Heart right ventricle (tissue), 16 donors: ENCODE results near the gene CACNA1C. TPM values are rescaled to one million over a fixed set of nuclear protein-coding genes. Genes with fewer than 3 reads are reported as not detected.

Experiments used
- ATAC-seq, 8 donors: fragments of 200-7000 bp; cut with Tn5 transposase; one replicate each; pipeline ENCODE4 v1.9.1; 2020; ENCODE audit warnings: mild to moderate bottlenecking in 8 of 8, moderate library complexity in 8 of 8, moderate number of reproducible peaks in 1 of 8
- DNase-seq, 2 donors: peaks; one replicate each; pipeline ENCODE4 v3.0.0-alpha.2; 2020
- H3K27ac ChIP-seq, 10 donors: fragments of 200-600 bp; sonication (generic) in 2 of 10; one replicate each; pipeline versions ENCODE4 v1.5.0 to v1.8.0; 2020 to 2022; ENCODE audit warnings: mild to moderate bottlenecking in 3 of 10
- H3K27me3 ChIP-seq, 7 donors: fragments of 200-600 bp; one replicate each; pipeline ENCODE4 v1.8.0; 2021 to 2022; ENCODE audit warnings: mild to moderate bottlenecking in 2 of 7
- H3K36me3 ChIP-seq, 9 donors: fragments of 200-600 bp; sonication (generic) in 1 of 9; one replicate each; pipeline versions ENCODE4 v1.5.0 to v1.8.0; 2020 to 2022; ENCODE audit warnings: mild to moderate bottlenecking in 2 of 9
- H3K4me1 ChIP-seq, 9 donors: fragments of 200-600 bp; sonication (generic) in 1 of 9; one replicate each; pipeline versions ENCODE4 v1.5.0 to v1.8.0; 2020 to 2022; ENCODE audit warnings: mild to moderate bottlenecking in 4 of 9
- H3K4me3 ChIP-seq, 10 donors: fragments of 200-600 bp; sonication (generic) in 2 of 10; one replicate each; pipeline versions ENCODE4 v1.5.0 to v1.8.0; 2020 to 2022; ENCODE audit warnings: mild to moderate bottlenecking in 7 of 10, moderate library complexity in 2 of 10
- H3K9me3 ChIP-seq, 11 donors: fragments of 200-600 bp in 10 of 11; sonication (generic) in 2 of 11; one replicate each; pipeline versions ENCODE4 v1.5.0 to v1.8.0; 2013 to 2022; ENCODE audit warnings: mild to moderate bottlenecking in 2 of 11, control low read depth in 1 of 11, moderate library complexity in 1 of 11
- WGBS, 2 donors: extraction: QIAGEN DNeasy Blood & Tissue Kit; methylation state at CpG; one replicate each; pipeline ENCODE4 v1.1.7; 2013; ENCODE audit warnings: inconsistent platforms in 1 of 2; 5-methylcytosine and 5-hydroxymethylcytosine counted together
- intact Hi-C, 10 donors: fragments of 100-400 bp; cut with DNase I; formaldehyde crosslinking; loops; one replicate each; pipeline versions ENCODE4 v1.11.1 to v1.14.2; 2022
- polyA plus RNA-seq, 2 donors: library from polyadenylated mRNA; stranded (reverse); fragments of 200-250 nt; gene quantifications; one replicate each; pipeline ENCODE4 v1.2.3, GENCODE V29; 2013
- total RNA-seq, 10 donors: library from RNA; stranded (reverse); fragmentation: NEBNext Ultra II Directional in 3 of 10; extraction: Animal tissue kit (Norgen Biotek cat#: 25700) in 3 of 10; gene quantifications; one replicate each; pipeline versions ENCODE4 v1.2.1 to v1.2.4, GENCODE V29; 2021 to 2023
- TF ChIP-seq, protein P1 (sequence below), 9 donors: fragments of 200-600 bp; sonication (generic) in 2 of 9; IDR thresholded peaks; one replicate each; pipeline versions ENCODE4 v1.5.0 to v1.8.0; 2021 to 2022; ENCODE audit warnings: antibody characterized with exemption in 9 of 9, mild to moderate bottlenecking in 5 of 9, moderate library complexity in 1 of 9
- donor health status: Arrhythmogenic right ventricular cardiomyopathy.
- donor health status: ischemic (EF 13 %, LVEDD 7.1; RV severe dilation, severe dysfunction).
- donor health status: healthy with polysubstance abuse.
- donor health status: DM: no; HTN: yes; CAD: no.
- donor health status: DM: no; HTN: no; CAD: no.
- donor health status: ischemic (EF 25% LVEDD 6.9; RV normal size, moderate dysfunction).
- donor health status: ischemic (EF 25% LVEDD 5.7; RV mildly dilated, moderate dysfunction).
- donor health status: healthy.
- donor health status: DM: yes; HTN: yes; CAD: no.
- donor health status: Ischemic cardiomyopathy.
- donor health status: ischemic (EF 35%, LVEDD 5.7; RV mildly dilated, moderate dysfunction).
- donor health status: nonischemic (EF 11% LVEDD 7.7; RV severe dilation, severe dysfunction).
- donor health status: DM: yes; HTN: yes; CAD: no.
- donor health status: PGD.
- donor health status: ischemic (EF 29% LVEDD 5.4; RV normal size, mild dysfunction).
- donor health status: nonischemic (EF 23%, LVEDD 6.1; RV moderate dilation, normal function).

Gene CACNA1C
- total and polyA plus RNA-seq, 12 donors: 19.1 to 222 (median 183) TPM

DNA sequence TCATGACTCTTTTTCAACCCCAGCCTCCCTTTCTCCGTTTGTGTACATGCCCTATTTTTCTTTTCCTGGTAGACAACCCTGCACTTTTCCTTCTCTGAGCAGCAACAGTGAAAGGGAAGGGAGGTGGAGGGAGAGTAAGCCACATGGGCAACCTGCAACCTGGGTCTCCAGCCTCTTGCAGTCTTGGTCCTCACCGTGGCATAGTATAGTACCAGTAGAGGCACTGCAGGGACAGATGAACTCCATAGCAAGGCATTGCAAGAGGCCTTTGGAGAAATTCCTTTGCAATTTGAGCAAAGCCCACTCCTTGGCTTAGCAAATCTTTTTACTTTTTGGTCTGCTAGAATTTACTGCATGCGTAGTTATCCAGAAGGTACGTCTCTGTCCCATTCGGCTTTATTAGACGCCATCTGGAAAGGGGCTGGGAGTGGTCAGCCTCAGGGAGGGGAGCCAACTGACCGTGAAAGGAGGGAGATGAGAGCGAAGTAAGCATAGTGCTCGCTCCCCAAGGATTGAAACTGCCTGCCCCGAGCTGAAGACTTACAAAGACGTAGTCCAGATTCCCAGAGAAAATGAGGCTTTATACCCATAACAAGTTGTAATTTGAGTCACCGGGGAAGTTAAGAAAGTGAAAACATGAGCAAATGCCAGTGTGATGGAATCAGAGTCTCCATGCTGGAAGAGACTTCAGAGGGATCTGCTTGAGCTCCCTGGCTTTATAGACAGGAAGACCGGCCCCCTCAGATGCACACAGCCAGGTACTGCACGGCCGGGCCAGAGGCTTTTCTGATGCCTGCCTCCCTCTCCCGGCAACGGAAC lies 332.0 kb downstream of the CACNA1C start:
- Histone ChIP-seq H3K4me1 (peaks cover 17 to 87% (median 72%) of the 10 kb centered on the region in 9 donors), H3K27ac (peak overlapping the region; percentile 2 to 84 (median 66)), H3K4me3 (peak overlapping the region in 5 of 10 donors; percentile 4 to 28 (median 20)), H3K9me3 (no peaks in the 10 kb centered on the region), H3K36me3 (no peaks in the 10 kb centered on the region), H3K27me3 (no peaks in the 10 kb centered on the region)
- intact Hi-C loops: loop anchor here in 3 of 10 donors (5.0 to 10.0 kb wide), 2 partner anchors 198 to 200 kb away; no protein-coding TSS in a partner anchor
- TF ChIP-seq, protein P1, sequence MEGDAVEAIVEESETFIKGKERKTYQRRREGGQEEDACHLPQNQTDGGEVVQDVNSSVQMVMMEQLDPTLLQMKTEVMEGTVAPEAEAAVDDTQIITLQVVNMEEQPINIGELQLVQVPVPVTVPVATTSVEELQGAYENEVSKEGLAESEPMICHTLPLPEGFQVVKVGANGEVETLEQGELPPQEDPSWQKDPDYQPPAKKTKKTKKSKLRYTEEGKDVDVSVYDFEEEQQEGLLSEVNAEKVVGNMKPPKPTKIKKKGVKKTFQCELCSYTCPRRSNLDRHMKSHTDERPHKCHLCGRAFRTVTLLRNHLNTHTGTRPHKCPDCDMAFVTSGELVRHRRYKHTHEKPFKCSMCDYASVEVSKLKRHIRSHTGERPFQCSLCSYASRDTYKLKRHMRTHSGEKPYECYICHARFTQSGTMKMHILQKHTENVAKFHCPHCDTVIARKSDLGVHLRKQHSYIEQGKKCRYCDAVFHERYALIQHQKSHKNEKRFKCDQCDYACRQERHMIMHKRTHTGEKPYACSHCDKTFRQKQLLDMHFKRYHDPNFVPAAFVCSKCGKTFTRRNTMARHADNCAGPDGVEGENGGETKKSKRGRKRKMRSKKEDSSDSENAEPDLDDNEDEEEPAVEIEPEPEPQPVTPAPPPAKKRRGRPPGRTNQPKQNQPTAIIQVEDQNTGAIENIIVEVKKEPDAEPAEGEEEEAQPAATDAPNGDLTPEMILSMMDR (IDR thresholded peaks at IDR 0.05): peak in 1 of 9 donors; percentile 16
- DNase-seq (peak in 1 of 2 donors; percentile 46), ATAC-seq (peak in 6 of 8 donors; percentile 18 to 65 (median 33))
- WGBS, 2 donors: 68 to 76% methylated on average over 17 of the region's 17 CpGs

GRCh38 chr12:2385529-2385928 lies 332.7 kb downstream of the CACNA1C start:
- 89 to 91% methylated on average over 5 of the region's 5 CpGs for WGBS, 2 donors
- peak overlapping the region in 9 of 10 donors; percentile 38 to 84 (median 69) for H3K27ac ChIP-seq
- no peaks in the 10 kb centered on the region for H3K36me3 ChIP-seq
- H3K9me3 ChIP-seq: no peaks in the 10 kb centered on the region
- intact Hi-C loops: loop anchor here in 2 of 10 donors (10.0 kb wide), 1 partner anchor 199 kb away; no protein-coding TSS in a partner anchor
- no peak overlapping the region for H3K4me3 ChIP-seq
- H3K27me3 ChIP-seq: no peaks in the 10 kb centered on the region
- TF ChIP-seq, protein P1 (IDR thresholded peaks at IDR 0.05): no peak
- peaks cover 17 to 87% (median 76%) of the 10 kb centered on the region in 9 donors for H3K4me1 ChIP-seq
- DNase-seq: no peak
- no peak for ATAC-seq

DNA sequence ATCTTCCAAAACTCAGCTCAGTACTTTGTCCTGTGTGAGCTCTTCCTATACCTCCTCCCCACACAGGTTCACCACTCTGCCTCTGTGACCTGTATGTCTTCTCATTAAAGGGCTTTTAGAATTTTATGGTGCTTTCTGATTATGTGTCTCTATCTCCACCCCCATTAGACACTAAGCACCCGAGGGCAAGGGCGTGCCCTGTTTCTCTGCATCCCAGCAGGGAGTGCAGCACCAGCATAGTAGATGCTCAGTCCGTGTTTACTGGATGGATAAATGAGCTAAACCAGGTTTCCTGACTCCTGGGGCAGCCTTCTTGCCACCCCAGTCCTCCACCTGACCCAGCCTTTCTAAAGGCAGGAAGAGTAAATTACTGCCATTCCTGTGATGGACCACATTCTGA lies 333.8 kb downstream of the CACNA1C start:
- ATAC-seq (no peak), DNase-seq (no peak)
- no peaks in the 10 kb centered on the region for H3K27me3 ChIP-seq
- H3K4me1 ChIP-seq: peaks cover 17 to 87% (median 71%) of the 10 kb centered on the region in 9 donors
- no peak overlapping the region for H3K4me3 ChIP-seq
- no peaks in the 10 kb centered on the region for H3K36me3 ChIP-seq
- intact Hi-C loops: loop anchor here in 2 of 10 donors (10.0 kb wide), 1 partner anchor 198 kb away; no protein-coding TSS in a partner anchor
- H3K27ac ChIP-seq: peak overlapping the region in 1 of 10 donors; percentile 24
- TF ChIP-seq, protein P1 (IDR thresholded peaks at IDR 0.05): no peak
- H3K9me3 ChIP-seq: no peaks in the 10 kb centered on the region
- 84 to 86% methylated on average over 3 of the region's 3 CpGs for WGBS, 2 donors

- DNase-seq: no peak
- no peaks in the 10 kb centered on the region for H3K36me3 ChIP-seq
- H3K27me3 ChIP-seq: no peaks in the 10 kb centered on the region
- H3K27ac ChIP-seq: peak overlapping the region in 2 of 10 donors; percentile 14 to 24
- H3K4me3 ChIP-seq: no peak overlapping the region
- TF ChIP-seq, protein P1 (IDR thresholded peaks at IDR 0.05): no peak
- WGBS, 2 donors: 93 to 94% methylated on average over 12 of the region's 12 CpGs
- H3K4me1 ChIP-seq: peaks cover 17 to 88% (median 72%) of the 10 kb centered on the region in 9 donors
- intact Hi-C loops: loop anchor here in 2 of 10 donors (10.0 kb wide), 1 partner anchor 198 kb away; no protein-coding TSS in a partner anchor
- ATAC-seq: no peak
- H3K9me3 ChIP-seq: no peaks in the 10 kb centered on the region
Observed at GRCh38 chr12:2387103-2387834, 334.5 kb downstream of the CACNA1C start.
